HS-5 (cell line): Measurements from ENCODE around the gene SERPINB12.

Experiments
- DNase-seq: peaks from one replicate; pipeline ENCODE4 v3.0.0-alpha.2; 2012; ENCODE audit warnings: low read depth

Gene SERPINB12

DNA sequence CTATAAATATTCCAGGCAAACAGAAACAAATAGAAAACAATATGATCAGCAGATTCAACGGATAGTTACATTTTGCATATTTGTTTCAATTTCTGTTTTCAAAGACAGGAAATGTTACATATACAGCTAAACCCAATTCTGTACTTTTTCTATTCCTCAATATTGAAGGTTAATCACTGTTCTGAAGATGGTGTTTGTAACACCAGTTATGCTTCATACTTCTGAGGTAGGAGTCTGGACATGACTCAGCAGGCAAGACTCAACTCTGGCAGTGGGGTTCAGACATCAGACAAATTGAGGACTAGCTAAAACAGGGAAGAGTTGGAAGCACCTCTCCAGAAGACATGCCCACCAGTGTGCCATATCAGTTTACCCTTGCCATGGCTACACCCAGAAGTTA, 61.6 kb downstream of the SERPINB12 start:
- no peak for DNase-seq

DNA sequence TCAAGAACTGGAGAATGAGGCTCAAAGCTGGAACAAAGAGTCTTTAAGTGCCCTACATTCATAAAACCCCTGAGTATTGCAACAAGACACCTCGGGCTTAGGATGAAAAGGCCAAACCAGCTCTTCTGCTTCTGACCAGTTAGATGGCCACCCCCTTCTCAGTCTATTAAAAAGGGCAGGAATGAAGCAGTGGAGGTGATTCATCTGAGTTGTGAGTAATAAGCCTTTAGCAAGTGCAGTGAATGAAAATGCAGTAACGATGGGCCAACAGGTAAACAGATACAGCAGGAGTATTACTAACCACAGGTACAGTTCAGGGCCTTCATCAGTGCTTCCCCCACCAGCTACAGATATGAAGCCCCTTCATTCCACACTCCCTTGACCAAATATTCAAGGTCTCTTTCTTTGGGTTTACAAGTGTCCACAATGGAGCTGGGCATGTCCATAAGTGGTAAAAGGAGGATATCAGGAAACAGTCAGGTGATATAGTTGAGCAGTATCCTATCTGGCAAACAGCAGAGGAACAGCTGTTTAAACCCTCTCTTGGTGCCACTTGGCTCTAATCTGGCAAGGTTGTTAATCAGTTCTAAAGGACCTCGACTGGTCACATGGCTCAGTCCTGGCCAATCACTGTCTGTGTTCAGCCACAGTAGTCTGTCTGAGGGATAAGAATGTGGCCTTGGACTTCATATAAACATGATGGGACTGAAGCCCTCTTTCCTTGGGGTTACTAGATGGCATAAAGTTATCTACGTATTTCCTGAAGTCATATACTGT, 62.8 kb downstream of the SERPINB12 start:
- no peak for DNase-seq

DNA sequence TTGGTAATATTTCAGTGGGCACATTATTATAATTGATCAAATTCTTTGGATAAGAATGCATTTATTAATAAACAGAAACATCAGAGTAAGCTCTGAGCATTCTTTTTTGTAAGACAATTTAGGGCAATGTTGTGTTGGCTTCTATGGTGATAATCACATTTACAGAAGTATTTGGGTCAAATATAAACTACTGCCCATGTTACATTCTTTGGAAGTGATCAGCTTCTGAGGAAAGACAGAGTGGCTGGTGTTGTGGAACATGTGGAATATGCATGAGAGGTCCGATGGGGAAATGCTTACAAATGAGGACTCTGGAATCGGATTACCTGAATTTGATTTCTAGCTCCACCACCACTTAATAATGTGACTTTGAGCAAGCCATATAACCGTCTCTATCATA, 64.4 kb downstream of the SERPINB12 start:
- DNase-seq: no peak

DNA sequence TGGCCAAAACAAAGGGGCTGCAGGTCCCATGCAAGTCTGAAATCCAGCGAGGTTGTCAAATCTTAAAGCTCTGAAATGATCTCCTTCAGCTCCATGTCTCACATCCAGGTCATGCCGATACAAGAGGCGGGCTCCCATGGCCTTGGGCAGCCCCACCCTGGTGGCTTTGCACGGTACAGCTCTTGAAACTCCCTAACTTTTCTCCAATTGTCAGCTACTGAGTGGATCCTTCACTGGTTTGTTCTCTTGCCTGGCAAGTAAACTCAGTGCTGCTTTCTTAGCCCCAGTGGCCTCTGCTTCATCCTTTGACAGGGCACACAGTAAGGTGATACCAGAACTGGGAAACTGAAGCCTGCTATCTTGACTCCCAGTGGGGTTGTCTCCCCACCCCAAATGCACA, 71.3 kb downstream of the SERPINB12 start:
- DNase-seq: no peak

DNA sequence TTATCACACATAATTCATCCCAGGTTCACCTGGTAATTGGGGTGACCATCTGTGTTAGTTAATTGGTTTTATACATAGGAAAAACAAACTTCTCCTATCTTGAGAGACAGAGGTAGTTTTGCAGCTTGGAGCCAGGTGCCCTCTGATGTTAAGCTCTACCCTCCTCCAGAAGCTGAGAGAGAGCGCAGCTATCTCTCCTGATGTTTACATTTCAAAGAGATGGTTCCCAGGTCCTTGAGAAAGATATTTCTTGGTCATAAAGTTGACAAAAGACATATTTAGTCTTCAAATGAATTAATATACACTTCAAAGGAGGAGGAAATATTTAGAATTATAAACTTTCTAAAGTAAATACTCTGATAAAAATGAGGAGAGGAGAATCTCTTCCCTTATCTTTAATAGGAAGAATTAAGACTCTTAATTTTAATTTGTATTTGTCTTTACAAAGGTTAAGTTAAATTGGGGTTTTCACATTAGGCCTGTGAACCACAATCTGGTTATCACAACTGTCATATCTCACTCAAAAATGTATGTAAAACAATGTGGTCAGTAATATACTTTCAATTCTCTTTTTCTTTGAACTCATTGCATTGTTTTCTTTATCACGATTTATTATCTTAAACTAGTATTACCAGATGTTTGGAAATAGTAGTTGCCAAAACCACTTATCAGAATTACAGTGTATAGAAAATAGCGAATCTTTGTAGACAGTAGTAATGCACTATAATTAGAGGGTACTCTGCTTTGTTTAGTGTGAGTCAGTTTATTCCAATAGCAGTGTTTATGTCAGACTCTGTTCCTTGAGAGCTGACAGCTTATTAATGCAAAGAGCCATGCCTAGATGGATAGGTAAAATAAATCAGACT, 75.1 kb downstream of the SERPINB12 start:
- no peak for DNase-seq

DNA sequence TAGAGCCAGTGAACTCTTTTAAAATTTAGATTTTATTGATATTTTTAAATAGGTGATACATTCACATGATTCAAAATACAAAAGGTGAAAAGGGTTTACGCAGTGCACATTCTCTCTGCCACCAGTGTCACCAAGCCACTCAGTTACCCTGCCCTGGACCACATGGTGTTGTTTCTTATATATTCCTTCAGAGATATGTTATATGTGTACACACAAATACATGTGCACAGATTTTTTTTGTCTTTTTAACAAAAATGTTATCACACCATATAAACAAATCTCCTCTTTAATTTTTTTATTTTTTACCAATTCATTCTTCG, 75.7 kb downstream of the SERPINB12 start:
- DNase-seq: no peak
